GM18502 (cell line): ENCODE results near the gene F11R.
"Not testable (repeated sequence)": the region's sequence is repeated elsewhere in the genome, so short reads cannot be mapped to it uniquely, and the experiment has no call there.

Experiments used
- ATAC-seq: cut with Tn5 transposase; IDR thresholded peaks from one replicate; pipeline ENCODE4 v1.9.1; 2021; ENCODE audit warnings: mild to moderate bottlenecking; ENCODE audit not compliant: unreplicated experiment, poor library complexity

Gene F11R

DNA sequence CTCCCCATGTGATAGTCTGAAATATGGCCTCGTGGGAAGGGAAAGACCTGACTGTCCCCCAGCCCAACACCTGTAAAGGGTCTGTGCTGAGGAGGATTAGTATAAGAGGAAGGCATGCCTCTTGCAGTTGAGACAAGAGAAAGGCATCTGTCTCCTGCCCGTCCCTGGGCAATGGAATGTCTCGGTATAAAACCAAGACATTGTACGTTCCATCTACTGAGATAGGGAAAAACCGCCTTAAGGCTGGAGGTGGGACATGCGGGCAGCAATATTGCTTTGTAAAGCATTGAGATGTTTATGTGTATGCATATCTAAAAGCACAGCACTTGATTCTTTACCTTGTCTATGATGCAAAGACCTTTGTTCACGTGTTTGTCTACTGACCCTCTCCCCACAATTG is 3.8 kb downstream of the F11R start:
- ATAC-seq, result not testable (repeated sequence)

DNA sequence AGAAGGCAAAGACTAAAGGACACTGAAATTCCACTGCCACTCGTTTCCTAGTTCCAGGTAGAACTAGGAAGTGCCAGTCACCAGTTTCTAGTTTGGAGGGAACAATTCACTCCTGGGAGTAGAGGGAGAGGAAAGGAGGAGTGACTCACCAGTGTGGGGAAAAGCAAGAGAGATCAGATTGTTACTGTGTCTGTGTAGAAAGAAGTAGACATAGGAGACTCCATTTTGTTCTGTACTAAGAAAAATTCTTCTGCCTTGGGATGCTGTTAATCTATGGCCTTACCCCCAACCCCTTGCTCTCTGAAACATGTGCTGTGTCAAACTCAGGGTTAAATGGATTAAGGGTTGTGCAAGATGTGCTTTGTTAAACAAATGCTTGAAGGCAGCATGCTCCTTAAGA is 4.3 kb downstream of the F11R start:
- ATAC-seq, result not testable (repeated sequence)

DNA sequence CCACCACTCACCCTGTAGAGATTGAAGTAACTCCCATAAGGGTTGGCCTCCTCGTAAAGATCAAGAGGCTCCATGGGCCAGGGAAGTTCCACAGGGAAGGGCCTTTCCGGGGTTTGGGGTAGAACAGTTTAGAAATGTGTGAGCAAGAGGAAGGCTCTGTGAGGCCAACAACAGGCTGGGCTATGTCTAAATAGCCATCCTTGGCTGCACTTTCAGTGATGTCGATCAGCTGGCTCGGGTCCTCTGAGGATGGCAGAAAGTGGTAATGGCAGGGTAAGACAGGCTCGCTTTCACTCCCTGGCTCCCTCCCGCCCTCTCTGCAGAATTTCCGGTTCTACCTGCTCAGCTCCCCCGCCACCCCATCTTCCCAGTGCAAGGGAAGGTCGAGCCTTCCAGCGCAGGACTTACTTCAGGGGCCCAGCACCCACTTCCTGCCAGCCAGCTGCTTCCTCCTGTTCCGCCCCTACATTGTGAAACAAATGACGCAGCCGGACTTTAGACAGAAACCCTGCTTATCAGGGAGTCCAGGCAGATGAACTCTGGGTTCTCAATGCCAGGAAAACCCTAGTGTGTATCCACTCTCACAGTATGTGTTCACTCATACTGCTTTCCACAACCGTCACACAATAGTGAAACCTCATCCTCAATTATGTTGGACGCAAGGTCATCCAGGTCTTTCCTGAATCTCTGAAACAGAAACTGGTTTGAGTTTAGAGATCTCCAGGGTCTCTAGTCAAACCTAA is 7.3 kb downstream of the F11R start:
- ATAC-seq, result peak; percentile 88

DNA sequence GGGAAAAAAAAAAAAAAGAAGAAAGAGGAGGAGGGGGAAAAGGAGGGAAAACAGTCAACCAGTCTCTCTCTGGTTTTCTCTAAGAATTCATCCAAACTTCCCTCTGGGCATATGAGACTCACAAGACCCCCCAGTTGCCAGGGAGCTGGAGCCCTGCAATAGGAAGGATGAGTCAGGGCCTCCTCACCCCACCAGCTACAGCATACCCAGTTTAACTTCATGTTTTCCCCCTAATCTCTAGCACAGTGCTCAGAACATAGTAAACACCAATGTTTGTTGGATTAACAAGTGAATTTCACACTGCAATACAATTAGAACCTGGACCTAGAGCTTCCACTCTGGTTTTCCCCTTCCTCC is 7.8 kb downstream of the F11R start:
- no peak for ATAC-seq

DNA sequence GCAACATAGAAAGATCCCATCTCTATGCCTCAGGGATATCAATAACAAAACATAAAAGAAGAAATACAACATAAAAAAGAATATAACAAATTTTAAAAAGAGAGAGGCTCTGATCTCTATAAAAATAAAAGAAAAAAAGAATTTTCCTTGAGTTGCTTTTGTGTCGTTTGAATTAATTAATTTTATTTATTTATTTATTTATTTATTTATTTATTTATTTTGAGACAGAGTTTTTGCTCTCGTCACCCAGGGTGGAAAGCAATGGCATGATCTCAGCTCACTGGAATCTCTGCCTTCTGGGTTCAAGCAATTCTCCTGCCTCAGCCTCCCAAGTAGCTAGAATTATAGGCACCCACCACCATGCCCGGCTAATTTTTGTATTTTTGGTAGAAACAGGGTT is 8.5 kb downstream of the F11R start:
- no peak for ATAC-seq

DNA sequence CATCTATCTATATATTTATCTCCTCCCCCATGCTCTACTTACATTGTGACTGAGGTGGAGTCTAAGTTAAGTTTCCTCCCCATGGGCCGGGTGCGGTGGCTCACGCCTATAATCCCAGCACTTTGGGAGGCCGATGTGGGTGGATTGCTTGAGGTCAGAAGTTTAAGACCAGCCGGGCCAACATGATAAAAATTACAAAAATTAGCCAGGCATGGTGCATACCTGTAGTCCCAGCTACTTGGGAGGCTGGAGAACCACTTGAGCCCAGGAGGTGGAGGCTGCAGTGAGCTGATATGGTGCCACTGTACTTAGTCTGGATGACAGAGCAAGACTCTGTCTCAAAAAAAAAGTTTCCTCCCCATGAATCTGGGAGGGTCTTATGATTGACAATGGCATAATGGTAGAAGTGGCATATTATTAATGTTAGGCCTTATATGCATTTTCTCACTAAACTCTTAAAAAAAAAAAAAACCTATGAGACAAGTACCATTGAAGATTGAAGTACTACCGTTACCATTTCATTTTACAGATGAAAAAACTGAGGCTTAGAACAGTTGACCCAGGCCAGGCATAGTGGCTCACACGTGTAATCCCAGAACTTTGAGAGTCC is 11.2 kb downstream of the F11R start:
- ATAC-seq, result no peak

DNA sequence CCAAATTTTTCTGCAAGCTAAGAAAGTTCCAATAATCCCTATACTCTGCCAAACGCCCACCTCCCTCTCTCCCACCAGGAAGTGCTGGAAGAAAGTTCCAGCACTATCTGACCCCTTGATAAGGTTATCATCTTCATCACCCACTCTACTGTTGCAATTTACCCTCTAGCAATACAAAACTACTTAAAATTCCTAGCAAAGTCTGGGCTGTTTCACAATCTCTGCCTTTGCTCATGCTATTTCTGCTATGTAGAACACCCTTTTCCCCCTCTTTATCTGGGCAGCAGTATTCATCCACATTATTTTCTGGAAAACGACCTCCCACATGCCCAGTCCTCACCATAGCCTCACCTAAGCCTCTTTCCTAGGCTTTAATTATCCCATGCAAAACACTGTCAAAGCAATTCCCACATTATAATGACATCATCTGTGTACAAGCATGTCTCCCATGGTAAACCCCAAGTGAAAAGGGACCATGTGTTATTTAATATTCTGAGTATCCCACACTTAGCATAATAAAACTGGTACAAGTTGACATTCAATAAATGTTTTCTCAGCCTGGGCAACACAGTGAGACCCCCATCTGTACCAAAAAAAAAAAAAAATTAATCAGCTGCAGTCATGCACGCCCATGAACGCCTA is 12.0 kb downstream of the F11R start:
- no peak for ATAC-seq

DNA sequence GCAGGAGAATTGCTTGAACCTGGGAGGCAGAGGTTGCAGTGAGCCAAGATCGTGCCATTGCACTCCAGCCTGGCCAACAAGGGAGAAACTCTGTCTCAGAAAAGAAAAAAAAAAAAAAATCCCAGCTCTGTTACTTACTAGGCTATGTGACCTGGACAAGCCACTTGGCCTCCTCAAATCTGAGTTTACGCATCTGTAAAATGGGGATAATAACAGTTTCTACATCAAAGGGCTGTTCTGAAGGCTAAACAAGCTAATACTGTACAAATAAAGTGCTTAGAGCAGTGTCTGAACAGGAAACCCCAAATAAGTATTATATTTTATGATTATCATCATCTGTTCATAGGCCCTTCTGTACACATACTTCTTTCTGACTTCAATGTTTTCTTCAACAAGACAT is 13.6 kb downstream of the F11R start:
- ATAC-seq, result no peak

DNA sequence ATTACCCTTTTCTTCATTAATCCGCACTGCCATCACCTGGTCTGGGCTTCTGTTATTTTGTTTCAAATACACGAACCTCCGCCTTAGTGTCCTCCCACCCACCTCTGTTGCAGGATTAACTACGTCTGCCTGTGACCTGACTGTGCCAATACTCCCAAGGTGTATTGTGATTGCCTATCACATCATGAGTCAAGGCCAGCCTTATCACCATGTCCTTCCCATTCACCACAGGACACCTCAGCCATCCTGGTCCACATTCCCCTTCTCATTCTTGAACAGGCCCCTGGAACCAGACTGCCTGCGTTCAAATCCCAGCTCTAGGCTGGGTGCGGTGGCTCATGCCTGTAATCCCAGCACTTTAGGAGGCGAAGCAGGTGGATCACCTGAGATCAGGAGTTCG is 14.4 kb downstream of the F11R start:
- no peak for ATAC-seq

DNA sequence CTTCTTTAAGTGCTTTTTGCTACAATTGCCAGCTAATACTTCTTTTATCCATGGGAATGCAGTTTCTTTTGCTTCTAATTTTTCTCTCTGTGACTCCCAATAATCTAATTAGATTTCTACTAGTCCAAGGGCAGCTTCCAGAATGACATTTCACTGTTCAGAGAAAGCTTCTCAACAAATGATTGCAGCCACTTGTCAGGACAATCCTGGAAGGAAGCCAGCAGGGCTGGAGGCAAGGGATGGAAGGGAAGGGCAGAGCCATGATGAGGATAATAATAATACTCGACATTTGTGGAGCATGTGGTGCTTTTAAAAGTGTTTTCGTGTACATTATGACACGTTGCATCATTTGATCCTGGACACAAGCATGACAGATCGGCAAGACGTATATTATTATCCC is 19.4 kb downstream of the F11R start:
- ATAC-seq, result no peak

DNA sequence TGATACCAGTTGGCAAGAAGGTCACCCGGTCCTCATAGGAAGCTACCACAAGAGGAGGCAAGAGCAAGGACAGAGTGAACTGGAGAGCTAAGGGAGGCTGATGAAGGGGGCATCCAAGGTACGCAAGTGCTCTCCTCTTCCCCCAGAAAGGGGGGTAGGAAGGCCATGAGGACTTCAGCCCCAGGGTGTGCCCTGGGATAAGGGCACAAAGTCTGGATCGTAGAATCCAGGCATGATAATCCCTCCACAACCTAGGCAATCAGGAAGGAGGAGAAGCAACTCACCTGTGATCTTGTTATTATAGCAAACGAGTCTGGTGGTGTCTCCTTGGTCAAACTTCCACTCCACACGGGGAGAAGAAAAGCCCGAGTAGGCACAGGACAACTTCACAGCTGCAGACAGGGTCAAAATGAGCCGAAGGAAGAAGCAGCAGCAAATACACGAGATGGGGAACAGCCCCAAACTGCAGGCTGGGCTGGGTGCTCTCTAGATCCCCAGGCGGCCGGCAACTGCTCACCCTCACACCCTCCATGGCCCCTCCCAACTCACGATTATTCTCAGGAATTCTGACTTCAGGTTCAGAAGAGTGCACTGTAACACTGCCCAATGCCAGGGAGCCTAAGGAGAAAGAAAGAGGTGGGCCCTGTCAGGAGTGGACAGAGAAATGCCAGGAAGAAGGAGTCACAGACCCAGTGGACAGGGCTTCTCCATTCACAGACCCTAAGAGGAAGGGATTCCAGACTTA is 20.0 kb downstream of the F11R start:
- no peak for ATAC-seq

DNA sequence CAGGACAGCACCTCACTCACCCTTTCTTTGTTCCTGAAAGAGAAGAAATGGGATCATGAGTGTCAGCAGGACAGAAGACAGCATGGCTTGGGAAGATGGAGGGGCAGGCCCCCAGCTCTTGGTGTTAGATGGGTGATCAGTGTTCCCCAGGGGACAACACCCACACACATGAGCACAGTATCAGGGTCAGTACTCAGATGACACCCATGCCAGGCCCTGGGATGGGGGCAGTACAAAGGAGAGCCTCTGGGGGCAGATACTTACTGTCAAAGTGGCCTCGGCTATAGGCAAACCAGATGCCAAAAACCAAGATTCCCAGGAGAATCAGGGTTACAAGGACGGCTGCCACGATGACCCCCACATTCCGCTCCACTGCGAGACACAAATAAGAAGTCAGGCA is 21.6 kb downstream of the F11R start:
- no peak for ATAC-seq

DNA sequence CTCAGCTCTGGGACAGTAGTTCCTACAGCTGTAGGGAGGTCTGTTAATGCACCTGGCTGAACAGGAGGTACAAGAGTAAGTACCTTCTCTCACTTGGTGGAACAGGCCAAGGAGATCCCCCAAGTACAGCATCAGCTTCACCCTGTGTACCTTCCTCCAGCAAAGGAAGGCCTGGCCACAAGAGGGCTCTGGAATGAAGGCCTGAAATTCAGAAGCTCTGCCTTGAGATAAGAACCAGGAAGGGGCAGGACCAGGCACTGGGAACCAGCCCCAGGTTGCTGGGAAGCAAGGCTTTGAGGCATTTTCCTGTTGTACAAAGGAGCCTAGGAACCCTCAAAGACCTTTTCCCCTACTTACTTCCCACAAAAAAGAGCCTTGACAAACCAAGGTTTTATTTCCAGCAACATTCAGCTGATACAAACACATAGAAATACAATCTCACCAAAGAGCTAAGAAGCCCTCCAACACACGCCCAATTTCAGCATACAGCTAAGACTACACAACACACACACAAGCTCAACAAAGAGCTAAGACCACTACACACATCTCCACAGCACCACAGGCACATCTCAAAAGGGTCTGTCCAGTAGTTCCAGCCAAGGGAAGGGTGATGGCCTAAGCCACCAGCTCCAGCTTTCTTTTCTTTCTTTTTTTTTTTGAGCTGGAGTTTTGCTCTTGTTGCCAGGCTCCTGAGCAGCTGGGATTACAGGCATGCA is 23.5 kb downstream of the F11R start:
- peak; percentile 54 for ATAC-seq

DNA sequence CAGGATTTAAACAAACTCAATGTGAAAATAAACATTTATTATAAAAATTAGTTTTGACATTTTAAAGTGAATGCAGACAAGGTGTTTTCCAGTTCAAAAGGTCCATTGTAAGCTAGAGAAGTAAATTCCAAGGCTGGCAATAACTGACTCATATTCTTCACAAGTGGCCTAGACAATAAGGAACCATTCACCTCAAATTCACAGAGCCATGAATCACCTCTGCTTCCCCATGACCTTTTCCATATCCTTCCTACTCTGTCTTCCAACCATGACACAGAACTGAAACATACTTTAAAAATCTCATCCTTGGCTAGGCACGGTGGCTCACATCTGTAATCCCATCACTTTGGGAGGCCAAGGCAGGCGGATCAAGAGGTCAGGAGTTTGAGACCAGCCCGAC is 24.8 kb downstream of the F11R start:
- no peak for ATAC-seq

DNA sequence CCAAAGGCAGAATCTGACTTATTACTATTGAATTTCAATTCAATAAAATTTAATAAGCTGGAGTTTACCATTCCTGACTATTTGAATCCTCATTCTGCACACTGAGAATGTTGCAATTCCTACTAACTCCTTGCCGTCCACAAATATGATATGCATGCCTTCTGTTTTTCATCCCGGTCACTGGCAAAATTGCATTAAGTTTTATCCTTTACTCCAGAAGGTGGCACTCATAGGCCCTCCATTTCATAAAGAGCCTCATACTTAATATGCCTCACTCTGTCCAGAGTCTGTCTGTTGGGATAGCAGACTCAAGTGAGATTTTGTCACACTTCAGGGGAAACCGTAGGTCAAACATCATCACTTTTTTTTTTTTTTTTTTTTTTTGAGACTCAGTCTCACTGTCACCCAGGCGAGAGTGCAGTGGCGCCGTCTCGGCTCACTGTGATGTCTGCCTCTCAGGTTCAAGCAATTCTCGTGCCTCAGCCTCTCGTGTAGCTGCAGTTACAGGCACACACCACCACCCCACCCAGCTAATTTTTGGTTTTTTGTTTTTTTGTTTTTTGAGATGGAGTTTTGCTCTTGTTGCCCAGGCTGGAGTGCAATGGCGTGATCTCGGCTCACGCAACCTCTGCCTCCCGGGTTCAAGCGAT is 27.3 kb downstream of the F11R start:
- no peak for ATAC-seq

DNA sequence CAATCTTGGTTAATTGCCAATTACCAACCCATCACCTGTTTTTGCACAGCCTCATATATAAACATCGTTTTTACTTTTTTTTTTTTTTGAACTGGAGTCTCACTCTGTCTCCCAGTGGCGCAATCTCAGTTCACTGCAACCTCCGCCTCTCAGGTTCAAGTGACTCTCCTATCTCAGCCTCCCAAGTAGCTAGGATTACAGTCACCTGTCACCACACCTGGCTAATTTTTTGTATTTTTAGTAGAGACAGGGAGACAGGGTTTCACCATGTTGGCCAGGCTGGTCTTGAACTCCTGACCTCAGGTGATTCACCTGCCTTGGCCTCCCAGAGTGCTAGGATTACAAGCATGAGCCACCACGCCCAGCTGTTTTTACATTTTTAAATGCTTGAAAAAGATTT is 28.9 kb downstream of the F11R start:
- ATAC-seq, result not testable (repeated sequence)

DNA sequence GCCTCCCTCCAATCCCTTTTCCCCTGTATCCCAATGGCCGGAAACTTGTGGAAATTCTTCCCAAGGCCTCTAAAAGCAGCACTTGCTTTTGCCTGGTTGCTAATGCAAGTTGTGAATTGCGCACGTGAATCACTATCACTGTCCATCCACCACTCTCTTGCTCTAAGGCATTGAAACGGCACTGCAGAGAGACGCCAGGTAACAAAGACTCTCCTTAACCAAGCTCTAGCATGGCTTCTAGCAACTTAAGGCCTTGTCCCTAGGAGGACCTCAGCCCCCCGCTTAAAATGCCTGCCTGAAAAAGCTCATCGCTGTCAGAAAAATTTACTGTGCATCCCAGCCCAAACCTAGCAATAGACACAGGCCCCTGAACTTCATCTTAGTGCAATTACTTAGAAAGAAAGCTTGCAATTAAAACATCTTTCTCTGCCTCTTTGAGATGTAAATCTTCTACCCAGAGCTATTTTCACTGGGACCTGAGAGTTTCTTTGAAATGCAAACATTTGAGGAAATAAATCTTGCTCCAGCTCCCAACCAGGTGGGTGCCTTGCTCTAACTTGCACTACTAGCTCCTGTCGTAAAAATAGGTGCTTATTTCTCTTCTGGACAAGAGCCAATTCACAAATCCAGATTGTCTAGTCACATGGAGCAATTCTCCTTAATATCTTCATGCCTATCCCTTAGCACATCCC is 33.4 kb downstream of the F11R start:
- ATAC-seq, result no peak

DNA sequence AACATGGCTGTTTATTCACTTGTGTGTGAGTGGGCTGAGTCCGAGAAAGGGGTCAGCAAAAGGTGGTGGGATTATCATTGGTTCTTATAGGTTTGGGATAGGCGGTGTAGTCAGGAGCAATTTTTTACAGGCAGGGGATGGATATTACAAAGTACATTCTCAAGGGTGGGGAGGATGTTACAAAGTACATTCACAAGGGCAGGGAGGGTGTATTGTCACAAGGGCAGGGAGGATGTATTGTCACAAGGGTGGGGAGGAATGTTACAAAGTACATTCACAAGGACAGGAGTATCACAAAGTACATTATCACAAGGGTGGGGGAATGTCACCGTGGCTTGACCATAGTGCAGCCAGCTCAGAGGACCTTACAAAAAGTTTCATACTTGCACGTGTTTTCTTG is 35.2 kb downstream of the F11R start:
- ATAC-seq, result no peak

DNA sequence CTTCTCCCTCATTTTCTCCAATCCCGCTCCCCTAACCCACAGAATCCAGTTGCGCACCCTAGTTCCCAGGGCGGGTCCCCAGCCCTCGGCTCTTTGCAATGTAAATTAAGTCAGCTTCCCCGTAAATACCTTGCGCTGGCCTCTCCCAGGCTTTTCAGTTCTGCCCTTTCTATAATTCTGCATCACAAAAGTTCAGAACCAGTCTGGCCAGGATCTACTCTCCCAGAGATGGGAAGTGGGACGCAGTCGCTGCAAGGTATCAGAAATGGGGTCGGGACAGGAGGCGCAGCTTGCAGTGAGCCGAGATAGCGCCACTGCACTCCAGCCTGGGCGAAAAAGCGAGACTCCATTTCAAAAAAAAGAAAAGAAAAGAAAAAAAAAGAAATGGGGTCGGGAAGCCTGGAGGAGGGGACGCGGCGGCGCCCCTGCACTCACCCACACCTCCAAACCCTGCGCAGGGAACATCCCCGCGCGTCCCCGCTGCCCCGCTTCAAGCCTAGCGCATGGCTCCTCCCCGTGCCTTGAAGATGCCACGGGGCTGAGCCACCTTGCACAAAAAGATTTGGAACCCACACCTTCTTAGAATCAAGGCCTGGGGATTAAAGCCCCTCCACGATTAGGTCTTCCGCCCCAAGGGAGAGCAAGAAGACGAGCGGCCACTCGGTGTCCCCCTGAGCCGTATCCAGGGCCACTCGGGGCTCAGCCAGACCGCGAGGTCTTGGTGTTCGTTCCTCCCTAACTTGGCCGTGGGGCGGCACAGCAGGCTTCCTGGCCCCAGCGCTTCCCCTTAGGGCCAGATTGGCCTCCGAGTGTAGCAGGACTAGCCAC is 39.2 kb downstream of the F11R start:
- no peak for ATAC-seq
